Neural cell (in vitro differentiated cells): ENCODE data around the gene GYS2. TPM values are rescaled to one million over a fixed set of nuclear protein-coding genes. Genes with fewer than 3 reads are reported as not detected.
"Not testable (repeated sequence)": the region's sequence is repeated elsewhere in the genome, so short reads cannot be mapped to it uniquely, and the experiment has no call there.

Experiments used
- H2AFZ ChIP-seq: fragments of 200-600, 300-800 bp; sonication (generic), shearing (Covaris generic); 2 replicates; pipeline ENCODE4 v1.6.0; 2014; ENCODE audit warnings: low read depth, mild to moderate bottlenecking, antibody characterized with exemption, low read length, moderate library complexity
- H3F3A ChIP-seq: fragments of 200-600 bp; shearing (Covaris generic); 2 replicates; pipeline ENCODE4 v1.6.1; 2016; ENCODE audit warnings: mild to moderate bottlenecking, moderate library complexity, mixed read lengths, antibody characterized with exemption, low read length; ENCODE audit not compliant: insufficient read depth, poor library complexity, severe bottlenecking
- H3K27ac ChIP-seq: fragments of 200-600, 300-800 bp; sonication (generic), shearing (Covaris generic); 2 replicates; pipeline ENCODE4 v1.5.1; 2014; ENCODE audit warnings: mild to moderate bottlenecking, low read length, moderate library complexity
- H3K27me3 ChIP-seq: fragments of 300-800, 200-600 bp; sonication (generic), shearing (Covaris generic); 2 replicates; pipeline ENCODE4 v1.6.0; 2014; ENCODE audit warnings: mild to moderate bottlenecking, low read depth, low read length, moderate library complexity; ENCODE audit not compliant: insufficient read depth
- H3K36me3 ChIP-seq: fragments of 300-800, 200-600 bp; sonication (generic), shearing (Covaris generic); 2 replicates; pipeline ENCODE4 v1.5.1; 2014; ENCODE audit warnings: mild to moderate bottlenecking, antibody characterized with exemption, low read length, moderate library complexity; ENCODE audit not compliant: insufficient read depth
- H3K4me2 ChIP-seq: fragments of 300-800, 200-600 bp; sonication (generic), shearing (Covaris generic); 2 replicates; pipeline ENCODE4 v1.6.0; 2014; ENCODE audit warnings: mild to moderate bottlenecking, low read length
- H3K4me3 ChIP-seq: fragments of 300-800, 200-600 bp; sonication (generic), shearing (Covaris generic); 2 replicates; pipeline ENCODE4 v1.5.1; 2014; ENCODE audit warnings: mild to moderate bottlenecking, low read length, moderate library complexity
- H3K79me2 ChIP-seq: fragments of 200-600 bp; shearing (Covaris generic); replicated peaks from 2 replicates; pipeline ENCODE4 v1.6.0; 2014; ENCODE audit warnings: mild to moderate bottlenecking, low read length, moderate library complexity; ENCODE audit not compliant: insufficient read depth
- H3K9ac ChIP-seq: fragments of 300-800, 200-600 bp; sonication (generic), shearing (Covaris generic); 2 replicates; pipeline ENCODE4 v1.6.1; 2016; ENCODE audit warnings: mild to moderate bottlenecking, low read length, mixed read lengths
- H3K9me2 ChIP-seq: fragments of 200-600 bp; shearing (Covaris generic); 2 replicates; pipeline ENCODE4 v1.6.1; 2016; ENCODE audit warnings: mild to moderate bottlenecking, low read length, mixed read lengths; ENCODE audit not compliant: insufficient read depth
- H3K9me3 ChIP-seq: fragments of 200-600, 300-800 bp; sonication (generic), shearing (Covaris generic); 2 replicates; pipeline ENCODE4 v1.6.1; 2016; ENCODE audit warnings: mild to moderate bottlenecking, mixed run types, low read length, moderate library complexity, mixed read lengths
- H4K20me1 ChIP-seq: fragments of 200-600 bp; shearing (Covaris generic); 2 replicates; pipeline ENCODE4 v1.6.1; 2016; ENCODE audit warnings: mild to moderate bottlenecking, mixed run types; ENCODE audit not compliant: insufficient read depth
- CTCF ChIP-seq: fragments of 450-650 bp; IDR thresholded peaks from 2 replicates; pipeline ENCODE4 v1.5.1; 2014; ENCODE audit warnings: antibody characterized with exemption, mild to moderate bottlenecking, moderate library complexity; ENCODE audit not compliant: poor library complexity, severe bottlenecking
- EP300 ChIP-seq: fragments of 450-650 bp; conservative IDR thresholded peaks from 2 replicates; pipeline ENCODE4 v1.6.1; 2014; ENCODE audit warnings: antibody characterized with exemption, mild to moderate bottlenecking, moderate library complexity; ENCODE audit not compliant: poor library complexity, severe bottlenecking
- EZH2 ChIP-seq: fragments of 200-600, 300-800 bp; shearing (Covaris generic), sonication (generic); IDR thresholded peaks from 2 replicates; pipeline ENCODE4 v1.6.1; 2014; ENCODE audit warnings: antibody characterized with exemption, low read length, borderline replicate concordance, mild to moderate bottlenecking; ENCODE audit not compliant: insufficient read depth, poor library complexity, severe bottlenecking
- MXI1 ChIP-seq: fragments of 450-650 bp; conservative IDR thresholded peaks from 2 replicates; pipeline ENCODE4 v1.6.1; 2014; ENCODE audit warnings: antibody characterized with exemption, mild to moderate bottlenecking; ENCODE audit not compliant: poor library complexity, severe bottlenecking
- POLR2AphosphoS5 ChIP-seq: IDR thresholded peaks from 2 replicates; pipeline ENCODE4 v1.6.1; 2012
- RAD21 ChIP-seq: fragments of 450-650 bp; conservative IDR thresholded peaks from 2 replicates; pipeline ENCODE4 v1.6.1; 2014; ENCODE audit warnings: antibody characterized with exemption, mild to moderate bottlenecking, moderate library complexity
- REST ChIP-seq: IDR thresholded peaks from 2 replicates; pipeline ENCODE4 v1.6.1; 2012; ENCODE audit warnings: borderline replicate concordance
- SMC3 ChIP-seq: fragments of 450-650 bp; conservative IDR thresholded peaks from 2 replicates; pipeline ENCODE4 v1.6.1; 2014; ENCODE audit warnings: antibody characterized with exemption, mild to moderate bottlenecking, moderate library complexity; ENCODE audit not compliant: poor library complexity
- TAF1 ChIP-seq: IDR thresholded peaks from 2 replicates; pipeline ENCODE4 v1.6.1; 2012; ENCODE audit warnings: low read depth
- polyA plus RNA-seq: library from polyadenylated mRNA; depleted of rRNA; stranded (reverse); fragments of >200 nt; gene quantifications from 2 replicates; pipeline ENCODE4 v1.2.3, GENCODE V29; 2014

Gene GYS2
- polyA plus RNA-seq, 1 donor from 2014 or later, result not detected

- H2AFZ ChIP-seq, result no peak overlapping the region
- no peak overlapping the region for H3K27ac ChIP-seq
- no peaks in the 10 kb centered on the region for H3K36me3 ChIP-seq
- no peak overlapping the region for H3K4me3 ChIP-seq
- H3K79me2 ChIP-seq, result no peaks in the 10 kb centered on the region
- no peak overlapping the region for H3K9ac ChIP-seq
- H3K27me3 ChIP-seq, result no peaks in the 10 kb centered on the region
- no peak overlapping the region for H3K4me2 ChIP-seq
- no peaks in the 10 kb centered on the region for H3K9me2 ChIP-seq
- no peaks in the 10 kb centered on the region for H3F3A ChIP-seq
- no peaks in the 10 kb centered on the region for H4K20me1 ChIP-seq
- TF ChIP-seq POLR2AphosphoS5, result no peak
- TF ChIP-seq MXI1, result no peak
- no peak for TF ChIP-seq CTCF
- no peak for TF ChIP-seq TAF1
- no peak for TF ChIP-seq EP300
- no peak for TF ChIP-seq RAD21
- TF ChIP-seq EZH2, result no peak
- TF ChIP-seq REST, result no peak
- no peak for TF ChIP-seq SMC3
- H3K9me3 ChIP-seq, result no peaks in the 10 kb centered on the region
These were observed 5.3 kb downstream of the GYS2 start for GRCh38 chr12:21599143-21599999.

GRCh38 chr12:21598651-21599050 is 6.0 kb downstream of the GYS2 start:
- TF ChIP-seq CTCF (no peak), REST (no peak), POLR2AphosphoS5 (no peak), EP300 (no peak), TAF1 (no peak), SMC3 (no peak), EZH2 (no peak), MXI1 (no peak), RAD21 (no peak)
- H3K4me2 ChIP-seq, result no peak overlapping the region
- H3F3A ChIP-seq, result no peaks in the 10 kb centered on the region
- no peaks in the 10 kb centered on the region for H3K9me3 ChIP-seq
- H3K79me2 ChIP-seq, result no peaks in the 10 kb centered on the region
- H2AFZ ChIP-seq, result no peak overlapping the region
- no peaks in the 10 kb centered on the region for H3K36me3 ChIP-seq
- H3K9me2 ChIP-seq, result no peaks in the 10 kb centered on the region
- no peak overlapping the region for H3K4me3 ChIP-seq
- no peaks in the 10 kb centered on the region for H4K20me1 ChIP-seq
- H3K27me3 ChIP-seq, result no peaks in the 10 kb centered on the region
- H3K27ac ChIP-seq, result no peak overlapping the region
- H3K9ac ChIP-seq, result no peak overlapping the region

GRCh38 chr12:21595356-21595755 is 9.3 kb downstream of the GYS2 start:
- not testable (repeated sequence) for H3K9me2 ChIP-seq, H3K9me3 ChIP-seq, H3K36me3 ChIP-seq, H3K4me3 ChIP-seq, H3K79me2 ChIP-seq, H3K4me2 ChIP-seq, H3K27ac ChIP-seq, H2AFZ ChIP-seq, H4K20me1 ChIP-seq, H3K27me3 ChIP-seq, H3F3A ChIP-seq, H3K9ac ChIP-seq
